IMR-90 (cell line): ENCODE data around the gene PPP1R37.

Experiments
- BHLHE40 ChIP-seq: fragments of 150-350 bp; IDR thresholded peaks from 2 replicates; pipeline ENCODE4 v1.6.1; 2016; ENCODE audit warnings: mild to moderate bottlenecking, low read depth, low read length
- CEBPB ChIP-seq: IDR thresholded peaks from 2 replicates; pipeline ENCODE4 v1.6.1; 2012; ENCODE audit warnings: low read depth, low read length, improper control_type of control experiment
- CTCF ChIP-seq: conservative IDR thresholded peaks from 2 replicates; pipeline ENCODE4 v1.5.1; 2012; ENCODE audit warnings: mild to moderate bottlenecking, low read depth, low read length, improper control_type of control experiment
- MAFK ChIP-seq: IDR thresholded peaks from 2 replicates; pipeline ENCODE4 v1.6.1; 2012; ENCODE audit warnings: low read depth, low read length, improper control_type of control experiment
- MAZ ChIP-seq: IDR thresholded peaks from 2 replicates; pipeline ENCODE4 v1.6.1; 2012; ENCODE audit warnings: low read depth, mild to moderate bottlenecking, low read length, improper control_type of control experiment, moderate library complexity, borderline replicate concordance
- POLR2A ChIP-seq: IDR thresholded peaks from 2 replicates; pipeline ENCODE4 v1.6.1; 2012; ENCODE audit warnings: mild to moderate bottlenecking, low read depth, low read length
- RAD21 ChIP-seq: IDR thresholded peaks from 2 replicates; pipeline ENCODE4 v1.6.1; 2012; ENCODE audit warnings: low read length, improper control_type of control experiment
- RCOR1 ChIP-seq: IDR thresholded peaks from 2 replicates; pipeline ENCODE4 v1.6.1; 2012; ENCODE audit warnings: mild to moderate bottlenecking, low read length, improper control_type of control experiment; ENCODE audit not compliant: insufficient replicate concordance
- RFX5 ChIP-seq: IDR thresholded peaks from 2 replicates; pipeline ENCODE4 v1.8.0; 2012; ENCODE audit warnings: low read depth, mild to moderate bottlenecking, low read length, moderate library complexity

GRCh38 chr19:45095496-45096413, 2.8 kb downstream of the PPP1R37 start:
- TF ChIP-seq CTCF, result no peak
- TF ChIP-seq POLR2A, result no peak
- no peak for TF ChIP-seq MAFK
- no peak for TF ChIP-seq MAZ
- no peak for TF ChIP-seq RAD21
- TF ChIP-seq CEBPB, result no peak
- peak; percentile 34 for TF ChIP-seq RCOR1
- no peak for TF ChIP-seq RFX5
- TF ChIP-seq BHLHE40, result no peak
